SU-DHL-6 (cell line): ENCODE data around the gene ARHGAP1.

Source experiments
- CTCF ChIP-seq: fragments of 200-600 bp; sonication (generic); IDR thresholded peaks from one replicate; pipeline ENCODE4 v1.5.1; 2017; ENCODE audit warnings: antibody characterized with exemption, mild to moderate bottlenecking, low read length, moderate library complexity; ENCODE audit not compliant: insufficient read depth, poor library complexity, severe bottlenecking
- EZH2phosphoT487 ChIP-seq: fragments of 200-600 bp; sonication (generic), shearing (Covaris generic); conservative IDR thresholded peaks from 2 replicates; pipeline ENCODE4 v1.6.1; 2018; ENCODE audit warnings: mild to moderate bottlenecking, antibody characterized with exemption, low read length, moderate library complexity, mixed read lengths

- TF ChIP-seq CTCF (no peak), EZH2phosphoT487 (no peak)
Observed at GRCh38 chr11:46642627-46643335, 57.6 kb downstream of the ARHGAP1 start.
